Stimulated activated CD8-positive, alpha-beta memory T cell treated with anti-CD3 and anti-CD28 coated beads, Interleukin-15, amount 100 ng/mL, for 1 hour (primary cell): Measurements from ENCODE around the gene APBA1.

ENCODE experiments used
- DNase-seq: peaks from one replicate; pipeline ENCODE4 v3.0.0-alpha.2; 2020; ENCODE audit warnings: low read depth

The APBA1 gene

DNA sequence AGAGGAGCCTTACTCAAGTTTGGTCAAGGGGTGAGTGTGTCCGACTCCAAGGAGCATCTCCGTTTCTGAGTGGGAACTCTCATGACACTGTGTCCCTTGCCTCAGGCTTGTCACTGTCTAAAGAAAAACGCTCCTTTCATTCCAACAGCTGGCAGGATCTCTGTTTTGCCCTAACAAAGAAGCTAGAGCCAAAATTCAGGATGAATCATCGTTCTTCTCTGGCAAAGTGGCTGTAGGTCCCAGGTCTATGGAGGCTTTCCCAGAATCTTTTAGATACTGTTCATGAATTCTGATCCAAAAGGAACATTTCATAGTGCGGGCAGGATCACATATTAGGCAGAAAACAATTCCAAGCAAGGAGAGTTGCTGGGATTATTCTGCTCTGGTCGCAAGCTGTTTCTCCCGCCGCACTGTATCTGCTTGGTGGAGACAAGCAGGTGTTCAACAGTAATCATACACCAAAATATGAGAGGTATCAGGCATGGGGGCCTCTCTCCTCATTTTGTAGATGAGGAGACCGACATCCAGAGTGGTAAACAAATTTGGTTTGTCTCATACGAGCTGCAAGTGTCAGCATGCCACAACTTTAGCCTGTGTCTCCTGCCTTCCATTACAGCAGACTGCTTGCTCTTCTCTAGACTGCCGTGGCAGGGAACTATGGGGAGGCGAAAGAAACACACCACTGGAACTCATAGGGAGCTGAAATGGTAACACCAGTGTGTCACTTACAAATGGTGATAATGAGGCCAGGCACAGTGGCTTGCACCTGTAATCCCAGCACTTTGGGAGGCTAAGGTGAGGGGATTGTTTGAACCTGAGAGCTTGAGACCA, 274.6 kb downstream of the APBA1 start:
- DNase-seq: no peak

DNA sequence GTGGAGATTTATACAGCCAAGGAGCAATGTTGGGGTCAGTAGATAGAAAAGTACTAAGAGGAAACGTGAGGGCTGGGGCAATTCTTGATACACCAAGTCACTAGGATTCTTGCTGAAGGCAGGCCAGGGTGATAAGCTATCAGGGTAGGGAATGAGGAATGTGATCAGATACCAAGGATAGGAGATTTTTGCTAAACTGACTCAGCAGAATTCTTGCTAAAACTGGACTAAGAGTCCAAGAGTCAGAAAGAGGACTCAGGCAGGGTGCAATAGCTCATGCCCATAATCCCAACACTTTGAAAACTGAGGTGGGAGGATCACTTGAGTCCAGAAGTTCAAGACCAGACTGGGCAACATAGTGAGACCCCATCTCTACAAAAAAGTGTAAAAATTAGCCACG, 275.4 kb downstream of the APBA1 start:
- DNase-seq: no peak

DNA sequence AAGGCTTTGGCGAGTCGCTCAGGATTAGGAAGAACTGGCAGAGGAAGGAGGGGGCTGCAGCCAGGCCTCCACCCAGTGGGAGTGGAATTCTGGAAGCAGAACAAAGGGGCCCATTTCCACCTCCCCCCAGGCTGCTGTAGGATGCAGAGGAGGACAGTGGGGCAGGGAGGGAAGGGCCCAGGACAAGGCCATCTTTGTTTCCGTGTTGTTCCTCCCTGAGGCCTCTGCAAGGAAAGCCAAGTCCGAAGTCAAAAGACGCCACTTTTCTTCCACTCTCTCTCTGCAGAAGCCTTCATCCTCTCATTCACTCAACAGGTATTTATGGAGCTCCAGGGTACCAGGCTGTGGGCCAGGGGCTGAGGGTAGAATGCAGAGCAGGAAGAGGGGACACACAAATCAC, 276.5 kb downstream of the APBA1 start:
- no peak for DNase-seq

DNA sequence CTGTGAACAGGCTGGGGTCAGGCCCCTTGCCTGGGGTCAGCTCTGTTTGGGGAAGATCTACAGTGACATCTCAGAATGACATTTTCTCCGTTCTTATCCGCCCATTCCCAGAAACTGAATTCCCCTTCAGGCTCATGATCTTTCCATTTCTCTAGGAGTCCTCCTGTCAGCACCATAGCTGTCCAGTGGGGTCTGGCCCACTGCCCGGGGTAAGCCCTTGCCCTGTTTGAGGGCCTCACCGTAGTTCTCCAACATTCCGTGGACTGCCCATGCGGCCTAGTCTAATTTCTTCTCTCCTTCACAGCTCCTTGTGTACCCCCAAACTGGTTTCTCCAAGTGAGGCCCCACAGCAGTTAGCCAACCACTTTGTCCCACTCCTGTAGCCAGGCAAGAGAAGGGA, 278.7 kb downstream of the APBA1 start:
- DNase-seq: no peak

DNA sequence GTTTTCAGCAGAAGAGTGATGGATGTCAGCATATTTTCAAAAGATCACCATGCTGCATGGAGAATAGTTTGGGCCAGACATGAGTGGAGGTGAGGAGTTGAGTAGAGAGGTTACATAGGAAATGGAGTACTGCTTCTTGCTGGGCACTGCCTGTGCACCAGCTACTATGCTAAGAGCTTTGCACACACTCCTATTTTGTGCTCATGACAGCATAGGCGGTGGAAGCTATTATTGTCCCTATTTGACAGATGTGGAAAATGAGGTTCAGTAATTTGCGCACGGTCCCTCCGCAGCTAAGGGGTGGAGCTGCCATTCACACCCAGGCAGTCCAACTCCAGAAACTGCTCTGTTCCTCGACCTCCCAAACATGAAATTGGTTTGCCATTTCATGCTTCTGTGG, 279.3 kb downstream of the APBA1 start:
- no peak for DNase-seq

DNA sequence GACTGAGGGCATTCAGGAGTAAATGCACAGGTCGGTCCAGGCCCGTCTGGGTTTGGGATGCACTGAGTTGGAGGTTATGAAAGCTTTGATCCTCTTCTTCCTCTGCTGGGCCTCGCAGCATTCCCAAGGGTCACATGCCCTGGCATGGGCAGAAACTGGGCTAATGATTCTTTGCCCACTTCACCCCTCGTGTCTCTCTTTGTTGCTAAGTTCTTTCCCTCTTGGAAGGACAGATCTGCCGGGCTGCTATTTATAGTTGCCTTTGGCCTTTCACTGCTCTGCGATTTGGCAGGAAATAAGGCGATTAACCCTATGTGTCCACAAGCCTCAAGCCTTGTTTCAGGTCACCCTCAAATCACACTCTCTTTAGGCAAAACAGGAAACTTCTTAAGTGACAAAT, 280.2 kb downstream of the APBA1 start:
- no peak for DNase-seq

DNA sequence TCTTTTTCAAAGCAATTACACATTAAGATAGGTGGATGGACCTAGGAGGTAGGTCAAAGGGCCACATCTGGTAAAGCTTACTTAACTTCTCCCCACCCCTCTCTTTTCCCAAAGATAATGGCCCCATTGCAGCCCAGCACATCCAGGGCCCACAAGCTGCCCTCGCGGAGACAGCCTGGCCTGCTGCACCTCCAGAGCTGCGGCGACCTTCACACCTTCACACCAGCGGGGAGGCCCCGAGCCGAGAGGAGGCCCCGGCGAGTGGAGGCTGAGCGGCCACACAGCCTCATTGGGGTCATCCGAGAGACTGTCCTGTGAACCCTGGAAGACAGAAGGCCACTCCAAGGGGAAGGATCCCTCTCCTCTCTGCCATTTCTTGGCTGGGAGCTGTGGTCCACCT, 280.7 kb downstream of the APBA1 start:
- no peak for DNase-seq

DNA sequence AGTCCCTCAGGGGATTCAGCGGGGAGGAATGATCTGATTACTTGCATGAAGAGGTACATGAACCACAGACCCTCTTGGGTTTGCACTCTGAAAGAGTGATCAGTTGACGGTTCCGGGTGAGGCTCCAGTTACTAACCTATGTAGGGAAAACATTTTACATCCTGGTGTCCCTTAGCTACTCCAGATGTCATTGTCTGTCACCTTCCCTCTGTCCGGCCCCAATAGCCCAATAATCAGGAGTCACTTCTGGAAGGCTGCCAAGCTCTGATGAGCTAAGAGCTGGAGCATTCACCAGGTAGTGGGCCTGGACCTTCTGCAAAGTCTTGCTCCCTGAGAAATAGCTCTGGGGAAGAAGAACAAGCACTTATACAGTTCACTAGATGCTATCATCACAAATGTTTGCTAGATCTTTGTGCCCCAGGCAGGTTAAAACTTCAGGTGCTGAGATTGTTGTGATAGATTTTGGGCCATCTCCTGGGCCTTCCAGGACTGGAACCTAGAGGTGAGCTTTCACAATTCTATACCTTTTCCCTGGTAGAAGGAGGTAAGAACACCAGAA, 282.7 kb downstream of the APBA1 start:
- DNase-seq: no peak

DNA sequence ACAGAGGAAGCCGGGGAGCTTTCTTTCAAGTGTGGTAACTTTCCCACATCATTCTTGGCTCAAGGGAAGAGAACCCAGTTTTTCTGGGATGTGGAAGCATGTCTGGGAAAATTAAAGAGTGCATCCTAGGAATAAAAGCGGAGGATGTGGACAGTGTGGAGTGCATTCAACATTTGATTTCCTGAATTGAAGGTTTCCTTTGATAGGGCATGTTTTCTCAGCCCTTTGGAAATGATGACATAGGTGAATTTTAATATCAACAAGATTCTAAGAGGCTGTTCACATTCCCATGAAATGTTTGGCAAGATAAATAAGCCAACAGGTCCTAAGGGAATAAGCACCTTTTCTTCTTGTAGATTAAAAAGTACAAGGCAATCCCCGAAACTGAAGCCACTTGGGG, 283.6 kb downstream of the APBA1 start:
- DNase-seq: no peak

DNA sequence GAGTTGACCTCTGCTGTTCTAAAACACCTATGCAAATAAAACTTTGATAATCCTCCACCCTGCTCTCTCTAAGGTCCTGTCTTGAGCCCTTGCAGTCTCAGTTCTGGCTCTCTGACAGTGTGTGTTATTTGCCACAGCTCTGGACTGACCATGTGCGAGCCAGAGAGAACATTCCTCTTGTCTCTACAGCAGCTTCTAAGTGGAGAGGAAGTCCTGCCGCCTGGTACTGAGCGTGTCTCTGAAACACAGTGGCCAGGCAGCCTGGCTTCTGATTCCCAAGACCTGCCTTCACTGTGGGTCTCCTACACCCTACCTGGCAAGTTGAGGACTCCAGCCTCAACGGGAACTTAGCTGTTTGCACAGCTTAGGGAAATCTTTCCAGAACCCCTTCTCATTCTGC, 285.5 kb downstream of the APBA1 start:
- no peak for DNase-seq

DNA sequence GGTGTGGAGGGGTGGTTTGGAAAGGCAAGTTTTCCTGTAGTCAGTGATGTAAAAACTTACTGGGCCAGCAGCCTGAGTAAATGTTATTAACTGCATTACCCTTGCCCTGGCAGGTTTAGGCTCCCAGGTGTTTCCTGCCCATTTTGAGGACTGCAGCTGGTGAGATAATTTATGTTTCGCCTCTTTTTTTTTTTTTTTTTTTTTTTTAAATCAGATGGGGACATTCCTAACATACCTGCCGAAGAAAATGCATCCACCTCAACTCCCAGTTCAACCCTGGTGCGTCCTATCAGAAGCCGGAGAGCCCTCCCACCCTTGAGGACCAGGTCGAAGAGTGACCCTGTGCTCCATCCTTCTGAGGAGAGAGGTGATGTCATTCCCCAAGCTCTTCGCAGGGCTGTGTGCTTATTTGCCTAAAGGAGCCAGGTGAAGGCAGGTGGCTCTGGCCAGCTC, 286.6 kb downstream of the APBA1 start:
- DNase-seq: no peak

DNA sequence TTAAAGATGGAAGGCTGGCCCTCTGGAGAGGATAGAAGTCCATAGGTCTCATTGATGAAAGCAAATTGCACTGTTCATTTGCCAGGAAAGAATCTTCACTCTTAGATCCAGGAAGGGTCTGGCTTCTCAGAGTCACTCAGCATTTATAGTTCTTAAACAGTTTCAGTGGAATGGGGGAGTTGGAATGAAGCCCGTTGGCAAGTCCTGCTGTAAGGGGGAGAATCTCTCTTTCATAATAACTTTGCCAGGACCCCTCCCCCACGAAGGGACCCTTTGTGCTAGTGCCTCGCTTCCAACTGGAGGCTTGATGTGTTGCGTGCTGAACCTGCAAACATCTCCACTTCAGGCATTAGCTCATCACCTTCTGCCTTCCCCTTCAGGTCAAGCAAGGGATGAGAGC, 290.0 kb downstream of the APBA1 start:
- no peak for DNase-seq

DNA sequence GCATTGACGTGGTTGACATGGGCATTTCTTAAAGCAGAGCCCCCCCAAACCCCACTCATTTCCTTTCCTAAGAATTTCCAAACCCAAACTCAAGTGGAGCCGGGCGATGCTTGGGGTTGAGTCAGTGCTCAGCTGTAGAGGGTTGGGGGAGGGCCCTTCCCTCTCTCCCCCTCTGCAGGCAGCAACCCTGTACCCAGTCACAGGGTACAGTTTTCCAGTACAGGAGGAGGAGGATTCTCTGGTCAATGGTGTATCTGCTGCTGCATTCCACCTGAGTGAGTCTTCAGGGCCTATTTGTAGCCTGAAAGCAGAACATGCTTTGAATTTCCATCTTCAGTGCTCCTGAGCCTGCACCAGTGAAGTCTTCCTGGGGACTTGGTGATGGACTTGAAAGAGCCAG, 291.4 kb downstream of the APBA1 start:
- no peak for DNase-seq

DNA sequence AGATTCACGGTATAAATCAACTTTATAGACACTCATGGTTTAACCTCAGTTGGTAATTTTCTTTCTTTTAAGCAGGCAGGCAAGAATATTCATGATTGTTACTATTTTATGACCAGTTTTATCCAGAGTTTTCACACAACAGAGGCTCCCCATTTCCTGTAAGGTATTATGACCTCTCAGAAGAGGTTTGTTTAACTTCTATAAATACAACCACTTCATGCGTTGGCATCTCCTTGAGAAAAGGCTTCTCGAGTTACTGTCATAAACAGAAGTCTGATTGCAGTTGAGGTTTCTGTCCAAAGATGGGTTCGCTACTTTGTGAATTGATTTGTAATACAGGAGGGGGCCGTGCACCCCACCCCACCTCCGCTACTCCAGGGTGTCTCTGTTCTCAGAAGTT, 291.9 kb downstream of the APBA1 start:
- DNase-seq: no peak

DNA sequence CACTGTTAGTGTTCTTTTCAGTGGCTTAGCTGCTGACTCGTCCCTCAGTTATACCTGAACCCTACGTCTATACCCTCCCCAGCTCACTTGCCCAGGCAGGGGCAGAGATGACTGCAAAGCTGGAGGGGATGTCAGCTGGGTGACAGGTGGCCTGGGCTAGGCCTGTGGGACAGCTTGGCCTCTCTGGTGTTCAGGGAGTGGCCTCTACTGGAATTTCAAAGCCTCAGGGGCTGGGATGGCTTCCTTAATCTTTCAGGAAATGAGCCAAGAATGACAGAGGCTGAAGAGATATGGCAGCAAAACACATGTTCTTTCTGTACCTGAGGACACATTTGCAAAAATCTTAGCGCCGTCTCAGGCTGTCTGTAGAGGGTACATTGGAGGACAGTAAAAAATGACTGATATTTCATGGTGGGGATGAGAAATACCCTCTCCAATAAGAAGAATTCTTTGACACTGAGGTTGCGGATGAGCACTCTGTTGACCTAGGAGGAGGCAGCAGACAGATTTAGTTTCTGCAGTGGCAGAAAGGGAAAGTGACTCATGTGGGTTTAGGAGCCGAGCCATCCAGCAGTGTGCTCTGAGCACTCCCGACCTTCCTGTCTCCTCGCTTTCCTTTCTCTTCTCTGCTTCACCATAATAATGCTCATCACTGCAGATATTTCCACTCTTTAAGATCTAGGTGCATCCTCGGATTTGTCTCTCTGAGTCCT, 292.7 kb downstream of the APBA1 start:
- no peak for DNase-seq

DNA sequence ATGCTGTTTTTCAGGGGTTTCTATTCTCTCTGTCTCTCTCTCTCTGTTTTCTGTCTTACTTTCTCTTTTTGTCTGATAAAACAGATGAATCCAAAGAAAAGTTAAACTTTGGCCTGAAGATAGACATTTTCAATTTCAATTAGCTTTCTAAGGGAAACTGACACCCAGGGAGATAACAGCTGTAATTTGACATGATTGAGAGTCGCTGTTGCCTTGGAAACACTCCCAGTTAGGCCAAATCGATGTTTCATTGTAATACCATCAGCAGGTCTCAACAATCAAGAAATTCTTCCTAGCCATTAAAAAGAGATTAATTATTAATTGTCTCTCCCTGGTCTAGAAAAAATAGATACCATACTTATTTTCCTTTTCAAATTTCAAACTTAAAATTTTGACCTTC, 294.2 kb downstream of the APBA1 start:
- no peak for DNase-seq
